ENCODE data around the gene SH3GL3. TPM values are rescaled to one million over a fixed set of nuclear protein-coding genes. Genes with fewer than 3 reads are reported as not detected.

Gene SH3GL3
- total RNA-seq, 1 donor from 2014 or later = 2.8 TPM

DNA sequence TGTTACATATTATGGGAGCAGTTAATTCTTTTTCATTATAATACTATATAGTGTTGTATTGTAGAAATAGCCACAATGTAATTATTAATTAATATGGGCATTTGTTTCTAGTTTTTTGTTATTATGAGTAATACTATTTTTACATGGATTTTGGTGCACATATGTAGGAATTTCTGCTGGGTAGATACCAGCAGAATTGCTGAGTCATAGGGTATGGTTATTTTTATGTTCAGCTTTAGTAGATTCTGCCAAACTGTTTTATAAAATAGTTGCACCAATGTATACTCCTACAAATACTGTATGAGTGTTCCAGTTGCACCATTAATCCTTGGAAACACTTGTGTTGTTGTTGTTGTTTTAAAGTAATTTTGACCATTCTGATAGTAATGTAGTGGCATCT is 91.5 kb downstream of the SH3GL3 start:
- Mint-ChIP-seq H3K9me3 (ENCODE audit: unreplicated experiment) (peaks cover 2% of the 10 kb centered on the region), H3K27me3 (ENCODE audit: unreplicated experiment) (no peaks in the 10 kb centered on the region), H3K36me3 (ENCODE audit: unreplicated experiment) (no peaks in the 10 kb centered on the region), H3K27ac (ENCODE audit: unreplicated experiment) (no peak overlapping the region), H3K4me1 (ENCODE audit: low read depth, unreplicated experiment) (no peaks in the 10 kb centered on the region), H3K4me3 (ENCODE audit: unreplicated experiment) (no peak overlapping the region)
- DNase-seq = no peak
- no peak for TF ChIP-seq CTCF (IDR thresholded peaks at IDR 0.05; ENCODE audit: partially characterized antibody, unreplicated experiment)

DNA sequence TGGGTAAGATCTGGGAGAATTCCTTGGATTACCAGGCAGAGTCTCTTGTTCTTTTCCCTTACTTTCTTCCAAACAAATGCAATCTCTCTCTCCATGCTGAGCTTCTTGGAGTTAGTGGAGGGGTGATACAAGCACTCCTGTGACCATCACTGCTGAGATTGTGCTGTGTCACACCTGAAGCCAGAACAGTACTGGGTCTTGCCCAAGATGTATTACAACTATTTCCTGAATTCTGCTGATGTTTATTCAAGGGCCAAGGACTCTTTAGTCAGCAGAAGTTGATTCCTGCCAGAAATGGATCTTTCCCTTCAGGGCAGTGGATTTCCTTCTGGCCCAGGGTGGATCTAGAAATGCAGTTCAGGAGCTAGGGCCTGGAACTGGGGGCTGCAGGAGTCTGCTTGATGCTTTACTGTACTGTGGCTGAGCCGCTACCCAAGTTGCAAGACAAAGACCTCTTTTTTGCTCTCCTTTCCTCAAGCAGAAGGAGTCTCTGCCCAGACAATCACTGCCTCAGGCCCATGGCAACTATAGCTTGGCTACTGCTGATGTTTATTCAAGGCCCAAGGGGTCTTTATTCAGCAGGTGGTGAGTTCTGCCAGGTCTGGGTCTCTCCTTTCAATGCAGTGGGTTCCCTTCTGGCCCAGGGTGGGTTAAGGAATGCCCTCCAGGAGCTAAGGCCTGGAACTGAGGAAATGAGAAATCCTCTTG is 98.8 kb downstream of the SH3GL3 start:
- Mint-ChIP-seq H3K27ac (ENCODE audit: unreplicated experiment) (no peak overlapping the region), H3K4me3 (ENCODE audit: unreplicated experiment) (no peak overlapping the region), H3K36me3 (ENCODE audit: unreplicated experiment) (peaks cover 7% of the 10 kb centered on the region), H3K27me3 (ENCODE audit: unreplicated experiment) (no peaks in the 10 kb centered on the region), H3K9me3 (ENCODE audit: unreplicated experiment) (peaks cover 2% of the 10 kb centered on the region), H3K4me1 (ENCODE audit: low read depth, unreplicated experiment) (no peaks in the 10 kb centered on the region)
- no peak for DNase-seq
- no peak for TF ChIP-seq CTCF (IDR thresholded peaks at IDR 0.05; ENCODE audit: partially characterized antibody, unreplicated experiment)

GRCh38 chr15:83546512-83546888 is 99.4 kb downstream of the SH3GL3 start:
- H3K9me3 Mint-ChIP-seq (ENCODE audit: unreplicated experiment) = peaks cover 2% of the 10 kb centered on the region
- DNase-seq = no peak
- H3K4me3 Mint-ChIP-seq (ENCODE audit: unreplicated experiment) = no peak overlapping the region
- no peak overlapping the region for H3K27ac Mint-ChIP-seq (ENCODE audit: unreplicated experiment)
- no peaks in the 10 kb centered on the region for H3K4me1 Mint-ChIP-seq (ENCODE audit: low read depth, unreplicated experiment)
- TF ChIP-seq CTCF (IDR thresholded peaks at IDR 0.05; ENCODE audit: partially characterized antibody, unreplicated experiment) = no peak
- peaks cover 7% of the 10 kb centered on the region for H3K36me3 Mint-ChIP-seq (ENCODE audit: unreplicated experiment)
- H3K27me3 Mint-ChIP-seq (ENCODE audit: unreplicated experiment) = no peaks in the 10 kb centered on the region

- no peak overlapping the region for H3K4me3 Mint-ChIP-seq (ENCODE audit: unreplicated experiment)
- peaks cover 2% of the 10 kb centered on the region for H3K9me3 Mint-ChIP-seq (ENCODE audit: unreplicated experiment)
- H3K4me1 Mint-ChIP-seq (ENCODE audit: low read depth, unreplicated experiment) = no peaks in the 10 kb centered on the region
- no peaks in the 10 kb centered on the region for H3K27me3 Mint-ChIP-seq (ENCODE audit: unreplicated experiment)
- H3K27ac Mint-ChIP-seq (ENCODE audit: unreplicated experiment) = no peak overlapping the region
- no peak for DNase-seq
- no peak for TF ChIP-seq CTCF (IDR thresholded peaks at IDR 0.05; ENCODE audit: partially characterized antibody, unreplicated experiment)
- H3K36me3 Mint-ChIP-seq (ENCODE audit: unreplicated experiment) = peaks cover 7% of the 10 kb centered on the region
These were observed 100.0 kb downstream of the SH3GL3 start for GRCh38 chr15:83547168-83547567.

- no peaks in the 10 kb centered on the region for H3K9me3 Mint-ChIP-seq (ENCODE audit: unreplicated experiment)
- H3K4me1 Mint-ChIP-seq (ENCODE audit: low read depth, unreplicated experiment) = no peaks in the 10 kb centered on the region
- no peak for TF ChIP-seq CTCF (IDR thresholded peaks at IDR 0.05; ENCODE audit: partially characterized antibody, unreplicated experiment)
- H3K27me3 Mint-ChIP-seq (ENCODE audit: unreplicated experiment) = no peaks in the 10 kb centered on the region
- DNase-seq = no peak
- H3K27ac Mint-ChIP-seq (ENCODE audit: unreplicated experiment) = no peak overlapping the region
- no peak overlapping the region for H3K4me3 Mint-ChIP-seq (ENCODE audit: unreplicated experiment)
- peaks cover 7% of the 10 kb centered on the region for H3K36me3 Mint-ChIP-seq (ENCODE audit: unreplicated experiment)
These were observed 102.5 kb downstream of the SH3GL3 start for GRCh38 chr15:83549623-83550022.

Data from glutamatergic neuron (in vitro differentiated cells).